ENCODE measurements around the gene TMEM33. TPM values are rescaled to one million over a fixed set of nuclear protein-coding genes. Genes with fewer than 3 reads are reported as not detected.

TMEM33 gene
- polyA plus RNA-seq, 1 of the 3 experiments (the other 2 are of a cell fraction), result 31.2 TPM

DNA sequence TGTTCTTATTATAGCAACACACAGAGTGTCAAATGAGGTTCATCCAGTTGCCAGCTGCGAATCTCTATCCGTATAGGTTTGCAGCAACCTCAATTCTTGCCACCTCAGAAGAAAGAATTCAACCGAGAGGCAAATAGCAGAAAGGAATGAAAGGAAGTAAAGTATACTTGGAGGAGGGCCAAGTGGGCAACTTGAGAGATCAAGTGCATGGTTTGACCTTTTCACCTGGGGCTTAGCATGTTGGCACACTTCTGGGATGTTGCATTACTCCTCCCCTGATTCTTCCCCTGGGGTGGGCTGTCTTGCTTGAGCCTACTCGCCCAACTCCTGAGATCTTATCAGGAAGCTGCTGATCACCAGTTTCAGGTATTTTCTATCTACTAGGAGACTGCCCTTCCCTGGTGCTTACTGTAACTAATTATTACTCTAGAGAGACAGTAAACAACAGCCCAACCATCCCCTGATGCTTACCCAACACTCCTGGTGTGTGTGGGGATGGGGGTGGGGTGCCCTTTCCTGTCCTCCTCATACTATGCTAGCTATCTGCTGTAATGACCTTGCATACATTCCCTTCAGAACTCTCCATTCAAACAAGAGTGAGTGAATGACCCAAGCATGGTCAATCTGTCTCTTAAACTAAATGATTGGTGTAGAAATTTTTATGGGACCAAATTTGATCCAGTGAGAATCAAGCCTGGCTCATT, 7.3 kb upstream of the TMEM33 start:
- WGBS (ENCODE audit: low lambda C conversion rate), result 62% methylated on average over 4 of the region's 4 CpGs
- TF ChIP-seq GABPA (IDR thresholded peaks at IDR 0.05; ENCODE audit: low read depth) (no peak), RFX5 (IDR thresholded peaks at IDR 0.05; ENCODE audit: low read length) (no peak), RAD21 (IDR thresholded peaks at IDR 0.05; ENCODE audit: low read length) (no peak), FOXM1 (IDR thresholded peaks at IDR 0.05; ENCODE audit: low read depth) (no peak), GATA2 (CRISPR knock-in tag; IDR thresholded peaks at IDR 0.05) (no peak), SMC3 (IDR thresholded peaks at IDR 0.05; ENCODE audit: low read depth, low read length) (no peak), ELF1 (IDR thresholded peaks at IDR 0.05) (no peak), FOSL2 (IDR thresholded peaks at IDR 0.05; ENCODE audit: borderline replicate concordance, low read depth) (no peak), EP300 (IDR thresholded peaks at IDR 0.05; ENCODE audit: borderline replicate concordance in 1 of 2, low read depth in 1 of 2, low read length in 1 of 2) (no peak), MXI1 (IDR thresholded peaks at IDR 0.05; ENCODE audit: low read depth, low read length) (no peak), CHD2 (IDR thresholded peaks at IDR 0.05; ENCODE audit: low read length, partially characterized antibody) (no peak), TCF12 (IDR thresholded peaks at IDR 0.05) (no peak)
- TF ChIP-seq, protein P1, sequence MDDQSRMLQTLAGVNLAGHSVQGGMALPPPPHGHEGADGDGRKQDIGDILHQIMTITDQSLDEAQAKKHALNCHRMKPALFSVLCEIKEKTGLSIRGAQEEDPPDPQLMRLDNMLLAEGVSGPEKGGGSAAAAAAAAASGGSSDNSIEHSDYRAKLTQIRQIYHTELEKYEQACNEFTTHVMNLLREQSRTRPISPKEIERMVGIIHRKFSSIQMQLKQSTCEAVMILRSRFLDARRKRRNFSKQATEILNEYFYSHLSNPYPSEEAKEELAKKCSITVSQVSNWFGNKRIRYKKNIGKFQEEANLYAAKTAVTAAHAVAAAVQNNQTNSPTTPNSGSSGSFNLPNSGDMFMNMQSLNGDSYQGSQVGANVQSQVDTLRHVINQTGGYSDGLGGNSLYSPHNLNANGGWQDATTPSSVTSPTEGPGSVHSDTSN (IDR thresholded peaks at IDR 0.05), result no peak
- TF ChIP-seq, protein P2, sequence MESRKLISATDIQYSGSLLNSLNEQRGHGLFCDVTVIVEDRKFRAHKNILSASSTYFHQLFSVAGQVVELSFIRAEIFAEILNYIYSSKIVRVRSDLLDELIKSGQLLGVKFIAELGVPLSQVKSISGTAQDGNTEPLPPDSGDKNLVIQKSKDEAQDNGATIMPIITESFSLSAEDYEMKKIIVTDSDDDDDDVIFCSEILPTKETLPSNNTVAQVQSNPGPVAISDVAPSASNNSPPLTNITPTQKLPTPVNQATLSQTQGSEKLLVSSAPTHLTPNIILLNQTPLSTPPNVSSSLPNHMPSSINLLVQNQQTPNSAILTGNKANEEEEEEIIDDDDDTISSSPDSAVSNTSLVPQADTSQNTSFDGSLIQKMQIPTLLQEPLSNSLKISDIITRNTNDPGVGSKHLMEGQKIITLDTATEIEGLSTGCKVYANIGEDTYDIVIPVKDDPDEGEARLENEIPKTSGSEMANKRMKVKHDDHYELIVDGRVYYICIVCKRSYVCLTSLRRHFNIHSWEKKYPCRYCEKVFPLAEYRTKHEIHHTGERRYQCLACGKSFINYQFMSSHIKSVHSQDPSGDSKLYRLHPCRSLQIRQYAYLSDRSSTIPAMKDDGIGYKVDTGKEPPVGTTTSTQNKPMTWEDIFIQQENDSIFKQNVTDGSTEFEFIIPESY (IDR thresholded peaks at IDR 0.05; ENCODE audit: borderline replicate concordance, low read depth), result no peak
- TF ChIP-seq, protein P3, sequence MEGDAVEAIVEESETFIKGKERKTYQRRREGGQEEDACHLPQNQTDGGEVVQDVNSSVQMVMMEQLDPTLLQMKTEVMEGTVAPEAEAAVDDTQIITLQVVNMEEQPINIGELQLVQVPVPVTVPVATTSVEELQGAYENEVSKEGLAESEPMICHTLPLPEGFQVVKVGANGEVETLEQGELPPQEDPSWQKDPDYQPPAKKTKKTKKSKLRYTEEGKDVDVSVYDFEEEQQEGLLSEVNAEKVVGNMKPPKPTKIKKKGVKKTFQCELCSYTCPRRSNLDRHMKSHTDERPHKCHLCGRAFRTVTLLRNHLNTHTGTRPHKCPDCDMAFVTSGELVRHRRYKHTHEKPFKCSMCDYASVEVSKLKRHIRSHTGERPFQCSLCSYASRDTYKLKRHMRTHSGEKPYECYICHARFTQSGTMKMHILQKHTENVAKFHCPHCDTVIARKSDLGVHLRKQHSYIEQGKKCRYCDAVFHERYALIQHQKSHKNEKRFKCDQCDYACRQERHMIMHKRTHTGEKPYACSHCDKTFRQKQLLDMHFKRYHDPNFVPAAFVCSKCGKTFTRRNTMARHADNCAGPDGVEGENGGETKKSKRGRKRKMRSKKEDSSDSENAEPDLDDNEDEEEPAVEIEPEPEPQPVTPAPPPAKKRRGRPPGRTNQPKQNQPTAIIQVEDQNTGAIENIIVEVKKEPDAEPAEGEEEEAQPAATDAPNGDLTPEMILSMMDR (IDR thresholded peaks at IDR 0.05), result no peak

More for the DNA sequence above, 7.3 kb upstream of the TMEM33 start:
- H3K9ac ChIP-seq, result no peak overlapping the region
- no peak overlapping the region for H3K4me2 ChIP-seq
- no peak overlapping the region for H3K27ac ChIP-seq (ENCODE audit: low read depth in 2 of 2, low read length in 1 of 2)
- no peaks in the 10 kb centered on the region for H3K9me2 ChIP-seq
- no peaks in the 10 kb centered on the region for H3K79me2 ChIP-seq (ENCODE audit: insufficient read depth)
- DNase-seq, result no peak
- H2AFZ ChIP-seq (ENCODE audit: low read depth), result no peak overlapping the region
- H3K4me3 ChIP-seq (ENCODE audit: low read depth in 2 of 2, low read length in 1 of 2), result no peak overlapping the region
- H3F3A ChIP-seq (replicated peaks; ENCODE audit: insufficient read depth), result no peaks in the 10 kb centered on the region
- H3K36me3 ChIP-seq (replicated peaks in 1 of 2; ENCODE audit: control insufficient read depth in 1 of 2, insufficient read depth in 2 of 2, low read length in 1 of 2), result no peaks in the 10 kb centered on the region
- no peaks in the 10 kb centered on the region for H3K4me1 ChIP-seq (ENCODE audit: control insufficient read depth in 1 of 2, insufficient read depth in 2 of 2, low read depth in 1 of 2, low read length in 1 of 2)
- ChIA-PET POLR2A (no interaction called here), CTCF (no interaction called here)
- no peaks in the 10 kb centered on the region for H3K9me3 ChIP-seq
- no peaks in the 10 kb centered on the region for H3K27me3 ChIP-seq (ENCODE audit: insufficient read depth)
- no peaks in the 10 kb centered on the region for H4K20me1 ChIP-seq (ENCODE audit: insufficient read depth)
